ENCODE results near the gene CSHL1. TPM values are rescaled to one million over a fixed set of nuclear protein-coding genes. Genes with fewer than 3 reads are reported as not detected.
A peak's percentile ranks its signal among the peaks of the same experiment; 100 is the strongest.

Gene CSHL1
- total and polyA plus RNA-seq, 2 donors (not counting 1 experiment from before 2014, with no cell fraction given) = not detected

GRCh38 chr17:63954402-63955063, 43.5 kb upstream of the CSHL1 start:
- no peaks in the 10 kb centered on the region for H4K20me1 ChIP-seq (ENCODE audit: control insufficient read depth, extremely low read depth, insufficient read depth, low read length)

GRCh38 chr17:63950940-63951907, 40.2 kb upstream of the CSHL1 start:
- no peak overlapping the region for H2AFZ ChIP-seq (ENCODE audit: low read length)
- no peak overlapping the region for H3K27ac ChIP-seq (ENCODE audit: insufficient read depth, low read length)
- H3K79me2 ChIP-seq (ENCODE audit: control insufficient read depth, insufficient read depth, low read length) = no peaks in the 10 kb centered on the region
- no peaks in the 10 kb centered on the region for H3K27me3 ChIP-seq (ENCODE audit: control insufficient read depth, insufficient read depth, low read length)
- H3K36me3 ChIP-seq (ENCODE audit: control insufficient read depth, insufficient read depth, low read length) = no peaks in the 10 kb centered on the region
- DNase-seq (ENCODE audit: low read depth in 2 of 2) = no peak
- H3K4me2 ChIP-seq (ENCODE audit: extremely low read depth, insufficient read depth, low read length) = no peak overlapping the region
- no peak overlapping the region for H3K9ac ChIP-seq (ENCODE audit: insufficient read depth, low read length)
- no peaks in the 10 kb centered on the region for H3K4me1 ChIP-seq (ENCODE audit: control insufficient read depth, extremely low read depth, insufficient read depth, low read length)
- no peaks in the 10 kb centered on the region for H4K20me1 ChIP-seq (ENCODE audit: control insufficient read depth, extremely low read depth, insufficient read depth, low read length)
- H3K4me3 ChIP-seq (replicated peaks in 1 of 4; ENCODE audit: control extremely low read depth in 1 of 4, insufficient read depth in 1 of 4, low read depth in 3 of 4, low read length in 4 of 4) = no peak overlapping the region
- H3K9me3 ChIP-seq (ENCODE audit: control insufficient read depth, insufficient read depth, low read depth, low read length) = no peaks in the 10 kb centered on the region
- TF ChIP-seq EZH2 (IDR thresholded peaks at IDR 0.05; ENCODE audit: low read length, missing control alignments) = no peak
- TF ChIP-seq CTCF (conservative IDR thresholded peaks at IDR 0.05 in 1 of 2, IDR thresholded peaks at IDR 0.05 in 1 of 2; ENCODE audit: low read depth in 1 of 2, low read length in 2 of 2) = peak in 1 of 2 donors; percentile 12

More at GRCh38 chr17:63954402-63955063, 43.5 kb upstream of the CSHL1 start:
- Histone ChIP-seq H3K36me3 (ENCODE audit: control insufficient read depth, insufficient read depth, low read length) (no peaks in the 10 kb centered on the region), H2AFZ (ENCODE audit: low read length) (no peak overlapping the region), H3K4me3 (replicated peaks in 1 of 4; ENCODE audit: control extremely low read depth in 1 of 4, insufficient read depth in 1 of 4, low read depth in 3 of 4, low read length in 4 of 4) (no peak overlapping the region), H3K4me1 (ENCODE audit: control insufficient read depth, extremely low read depth, insufficient read depth, low read length) (no peaks in the 10 kb centered on the region), H3K9ac (ENCODE audit: insufficient read depth, low read length) (no peak overlapping the region), H3K9me3 (ENCODE audit: control insufficient read depth, insufficient read depth, low read depth, low read length) (no peaks in the 10 kb centered on the region), H3K27ac (ENCODE audit: insufficient read depth, low read length) (no peak overlapping the region), H3K4me2 (ENCODE audit: extremely low read depth, insufficient read depth, low read length) (no peak overlapping the region), H3K79me2 (ENCODE audit: control insufficient read depth, insufficient read depth, low read length) (no peaks in the 10 kb centered on the region), H3K27me3 (ENCODE audit: control insufficient read depth, insufficient read depth, low read length) (no peaks in the 10 kb centered on the region)
- TF ChIP-seq EZH2 (IDR thresholded peaks at IDR 0.05; ENCODE audit: low read length, missing control alignments) = no peak
- no peak for TF ChIP-seq CTCF (conservative IDR thresholded peaks at IDR 0.05 in 1 of 2, IDR thresholded peaks at IDR 0.05 in 1 of 2; ENCODE audit: low read depth in 1 of 2, low read length in 2 of 2)
- no peak for DNase-seq (ENCODE audit: low read depth in 2 of 2)

- H3K27ac ChIP-seq (ENCODE audit: insufficient read depth, low read length) = no peak overlapping the region
- no peaks in the 10 kb centered on the region for H3K79me2 ChIP-seq (ENCODE audit: control insufficient read depth, insufficient read depth, low read length)
- H3K9ac ChIP-seq (ENCODE audit: insufficient read depth, low read length) = no peak overlapping the region
- no peak overlapping the region for H2AFZ ChIP-seq (ENCODE audit: low read length)
- no peak overlapping the region for H3K4me3 ChIP-seq (replicated peaks in 1 of 4; ENCODE audit: control extremely low read depth in 1 of 4, insufficient read depth in 1 of 4, low read depth in 3 of 4, low read length in 4 of 4)
- no peaks in the 10 kb centered on the region for H3K4me1 ChIP-seq (ENCODE audit: control insufficient read depth, extremely low read depth, insufficient read depth, low read length)
- H3K27me3 ChIP-seq (ENCODE audit: control insufficient read depth, insufficient read depth, low read length) = no peaks in the 10 kb centered on the region
- no peak for DNase-seq (ENCODE audit: low read depth in 2 of 2)
- no peaks in the 10 kb centered on the region for H3K36me3 ChIP-seq (ENCODE audit: control insufficient read depth, insufficient read depth, low read length)
- H3K4me2 ChIP-seq (ENCODE audit: extremely low read depth, insufficient read depth, low read length) = no peak overlapping the region
- no peaks in the 10 kb centered on the region for H3K9me3 ChIP-seq (ENCODE audit: control insufficient read depth, insufficient read depth, low read depth, low read length)
- no peaks in the 10 kb centered on the region for H4K20me1 ChIP-seq (ENCODE audit: control insufficient read depth, extremely low read depth, insufficient read depth, low read length)
- TF ChIP-seq EZH2 (IDR thresholded peaks at IDR 0.05; ENCODE audit: low read length, missing control alignments) (no peak), CTCF (conservative IDR thresholded peaks at IDR 0.05 in 1 of 2, IDR thresholded peaks at IDR 0.05 in 1 of 2; ENCODE audit: low read depth in 1 of 2, low read length in 2 of 2) (no peak)
These were observed 38.7 kb upstream of the CSHL1 start for GRCh38 chr17:63949576-63950250.
